ENCODE measurements around the gene BANP.
"Not testable (repeated sequence)": the region's sequence is repeated elsewhere in the genome, so short reads cannot be mapped to it uniquely, and the experiment has no call there.

Gene BANP

GRCh38 chr16:88105574-88106140 lies 154.4 kb downstream of the BANP start:
- not testable (repeated sequence) for DNase-seq

DNA sequence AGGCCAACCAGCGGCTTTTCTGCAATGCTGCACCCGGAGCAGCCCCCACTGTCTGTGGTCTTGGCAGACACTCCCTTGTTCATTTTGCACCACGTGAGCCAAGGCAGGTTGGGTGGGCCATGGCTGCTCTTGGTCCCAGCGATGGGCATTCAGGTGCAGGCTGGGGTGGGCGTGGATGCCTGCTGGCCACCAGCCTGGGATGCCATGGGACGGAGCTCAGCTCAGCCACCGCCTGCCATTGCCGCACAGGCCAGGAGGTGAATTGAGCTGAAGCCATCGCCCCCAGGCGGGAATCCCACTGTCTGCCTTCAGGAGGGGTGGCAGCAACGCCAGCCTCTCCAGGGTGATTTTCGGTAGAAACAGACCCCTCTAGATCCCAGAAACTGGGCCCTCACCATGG lies 155.3 kb downstream of the BANP start:
- not testable (repeated sequence) for DNase-seq

GRCh38 chr16:88108762-88109161 lies 157.5 kb downstream of the BANP start:
- DNase-seq: no peak

GRCh38 chr16:88109726-88110621 lies 158.7 kb downstream of the BANP start:
- not testable (repeated sequence) for DNase-seq

DNA sequence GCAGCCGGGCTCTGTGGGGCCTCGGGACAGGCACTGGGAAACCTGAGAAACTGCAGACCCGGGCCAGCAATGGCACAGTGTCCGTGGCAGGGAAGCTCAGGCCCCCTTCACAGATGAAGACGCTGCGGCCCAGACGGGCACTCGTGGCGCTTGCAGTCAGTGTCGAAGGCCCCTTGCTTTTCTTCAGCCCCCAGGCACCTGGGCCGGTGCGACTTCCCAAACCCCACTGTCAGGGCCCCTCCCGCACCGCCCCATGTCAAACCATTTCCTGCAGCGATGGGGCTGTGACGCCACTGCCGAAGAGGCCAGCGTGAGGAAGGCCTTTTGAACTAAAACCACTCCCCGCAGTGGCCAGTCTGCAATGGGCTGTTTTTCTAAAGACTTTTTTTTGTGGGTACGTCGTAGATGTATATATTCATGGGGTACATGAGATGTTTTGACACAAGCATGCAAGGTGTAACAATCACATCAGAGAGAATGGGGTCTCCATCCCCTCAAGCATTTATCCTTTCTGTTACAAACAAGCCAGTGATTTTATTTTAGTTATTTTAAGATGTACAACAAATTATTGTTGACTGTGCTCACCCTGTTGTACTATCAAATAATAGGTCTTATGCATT lies 159.8 kb downstream of the BANP start:
- DNase-seq: not testable (repeated sequence)

GRCh38 chr16:88111976-88112375 lies 160.7 kb downstream of the BANP start:
- not testable (repeated sequence) for DNase-seq

DNA sequence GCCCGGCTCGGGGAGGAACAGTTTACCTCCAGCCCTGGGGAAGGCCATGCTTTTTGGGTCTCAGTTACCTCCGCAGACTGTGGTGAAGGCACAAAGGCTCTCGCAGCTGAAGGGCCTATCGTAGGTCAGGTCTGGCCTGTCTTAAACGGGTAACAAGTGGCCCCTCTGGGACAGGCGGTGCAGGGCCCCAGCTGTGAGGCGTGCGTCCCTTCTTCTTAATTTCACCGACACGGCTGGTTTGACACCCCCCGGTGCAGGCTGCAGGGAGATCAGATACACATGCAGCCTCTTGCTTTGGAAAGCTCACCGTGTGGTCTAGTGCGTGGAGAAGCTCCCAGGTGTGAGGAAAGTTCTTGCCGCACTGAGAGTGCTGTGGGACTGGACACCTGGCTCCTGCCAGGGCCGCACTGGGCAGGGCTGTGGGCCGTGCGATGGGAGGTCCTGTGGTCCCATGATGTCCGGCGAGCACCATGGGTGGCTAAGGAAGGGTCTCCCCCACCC lies 162.4 kb downstream of the BANP start:
- no peak for DNase-seq

DNA sequence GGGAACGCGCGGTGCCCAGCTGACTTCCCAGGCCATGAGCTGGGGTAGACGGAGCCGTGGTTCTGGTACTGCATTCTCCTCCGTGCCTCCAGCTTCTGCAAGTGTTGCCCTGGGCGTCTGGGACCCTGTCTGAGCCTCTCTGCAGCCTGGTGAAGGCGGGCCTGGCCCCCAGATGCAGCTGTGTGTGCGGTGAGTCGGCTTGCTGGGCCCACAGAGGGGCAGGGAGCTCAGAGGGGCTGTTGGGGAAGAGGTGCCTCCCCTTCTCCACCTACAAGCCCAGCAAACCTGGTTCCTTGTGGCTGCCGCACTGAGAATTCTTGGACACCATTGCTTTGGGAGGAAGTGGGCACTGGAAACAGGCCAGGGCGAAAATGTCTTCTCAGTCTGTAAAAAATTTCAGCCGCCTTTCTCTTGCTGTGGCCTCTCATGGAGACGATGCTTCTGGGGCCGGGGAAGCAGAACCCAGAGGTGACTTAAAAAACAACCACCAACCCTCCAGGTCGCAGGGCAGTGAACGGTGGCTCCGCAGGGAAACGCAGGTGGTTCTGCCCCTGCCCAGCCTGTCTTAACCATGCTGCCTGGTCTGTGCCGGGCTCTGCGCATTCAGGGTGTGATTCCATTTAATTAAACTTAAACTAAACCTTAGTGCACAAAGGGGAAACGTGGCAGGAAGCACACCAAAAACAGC lies 163.5 kb downstream of the BANP start:
- DNase-seq: not testable (repeated sequence)

GRCh38 chr16:88116121-88116520 lies 164.9 kb downstream of the BANP start:
- DNase-seq: no peak

DNA sequence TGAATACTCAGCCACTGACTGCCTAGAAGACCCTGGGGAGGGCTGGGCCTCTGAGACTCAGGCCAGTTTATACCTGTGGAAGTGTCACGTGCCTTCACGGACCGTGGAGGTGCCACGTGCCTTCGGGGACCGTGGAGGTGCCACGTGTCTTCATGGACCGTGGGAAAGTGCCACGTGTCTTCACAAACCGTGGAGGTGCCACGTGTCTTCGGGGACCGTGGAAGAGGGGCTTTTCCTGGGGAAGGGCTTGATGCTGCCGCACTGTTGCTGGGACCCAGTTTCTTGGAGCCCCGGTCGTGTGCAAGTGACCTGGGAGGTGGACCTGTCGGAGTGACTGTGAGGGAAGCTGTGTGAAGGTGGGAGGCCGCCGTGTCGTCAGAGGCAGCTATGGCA lies 166.2 kb downstream of the BANP start:
- DNase-seq: no peak

DNA sequence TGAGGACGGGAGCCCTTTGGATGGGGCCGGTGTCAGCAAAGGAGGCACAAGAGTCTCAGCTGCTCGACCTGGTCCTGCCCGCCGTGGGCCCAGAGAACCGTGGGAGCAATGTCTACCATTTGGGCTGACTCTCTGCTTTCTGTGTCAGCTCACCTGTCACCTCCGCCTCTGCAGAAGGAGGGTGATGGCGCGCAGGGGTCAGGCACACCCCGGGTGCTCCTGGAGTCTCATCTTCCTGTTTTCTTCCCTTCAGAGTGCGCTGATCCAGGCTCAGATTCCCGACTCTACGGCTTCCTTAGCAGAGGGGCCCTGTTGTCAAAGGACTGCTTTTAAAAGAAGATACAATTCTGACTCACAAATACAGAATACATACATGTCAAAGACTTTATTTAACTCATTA lies 167.1 kb downstream of the BANP start:
- DNase-seq: no peak

DNA sequence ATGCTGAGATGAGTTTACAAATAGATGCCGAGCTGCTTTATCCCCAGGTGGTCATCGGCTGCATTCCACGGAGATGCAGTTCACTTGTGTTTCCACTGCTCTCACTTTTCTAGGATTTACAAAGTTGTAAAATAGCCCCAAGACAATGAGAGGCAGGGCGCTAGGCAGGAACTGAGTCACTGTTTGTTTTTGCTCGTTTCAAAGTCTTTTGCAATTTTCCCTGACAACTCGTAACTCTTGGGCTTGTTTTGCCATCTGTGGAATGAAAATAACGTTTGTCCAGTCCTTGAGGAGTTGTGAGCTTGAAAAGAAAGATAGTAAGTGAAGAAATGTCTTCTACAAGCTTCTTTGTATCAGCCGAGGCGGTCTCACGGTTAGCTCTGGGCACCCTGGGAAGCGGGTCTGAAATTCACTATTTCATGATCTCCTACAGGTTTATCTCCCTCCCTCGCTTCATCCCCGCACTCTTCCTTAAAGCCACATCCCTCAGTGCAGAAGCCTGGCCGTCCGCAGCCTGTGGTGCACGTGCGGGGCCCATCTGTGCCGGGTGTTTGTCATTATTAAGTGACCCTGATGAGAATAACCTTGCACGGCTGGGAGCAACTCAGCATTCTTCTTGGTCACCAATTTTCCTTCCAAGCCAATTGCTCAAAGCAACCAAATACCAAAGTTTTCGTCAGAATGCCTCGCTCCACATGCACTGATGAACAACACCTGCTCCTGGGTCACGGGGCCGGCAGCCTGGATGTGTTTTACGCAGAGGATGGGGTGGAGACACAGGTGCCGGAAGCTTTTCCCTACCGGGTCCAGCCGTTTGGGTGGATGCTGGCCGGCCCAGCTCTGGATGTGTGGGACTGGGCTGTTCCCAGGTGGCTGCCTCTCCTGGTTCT lies 167.9 kb downstream of the BANP start:
- not testable (repeated sequence) for DNase-seq

DNA sequence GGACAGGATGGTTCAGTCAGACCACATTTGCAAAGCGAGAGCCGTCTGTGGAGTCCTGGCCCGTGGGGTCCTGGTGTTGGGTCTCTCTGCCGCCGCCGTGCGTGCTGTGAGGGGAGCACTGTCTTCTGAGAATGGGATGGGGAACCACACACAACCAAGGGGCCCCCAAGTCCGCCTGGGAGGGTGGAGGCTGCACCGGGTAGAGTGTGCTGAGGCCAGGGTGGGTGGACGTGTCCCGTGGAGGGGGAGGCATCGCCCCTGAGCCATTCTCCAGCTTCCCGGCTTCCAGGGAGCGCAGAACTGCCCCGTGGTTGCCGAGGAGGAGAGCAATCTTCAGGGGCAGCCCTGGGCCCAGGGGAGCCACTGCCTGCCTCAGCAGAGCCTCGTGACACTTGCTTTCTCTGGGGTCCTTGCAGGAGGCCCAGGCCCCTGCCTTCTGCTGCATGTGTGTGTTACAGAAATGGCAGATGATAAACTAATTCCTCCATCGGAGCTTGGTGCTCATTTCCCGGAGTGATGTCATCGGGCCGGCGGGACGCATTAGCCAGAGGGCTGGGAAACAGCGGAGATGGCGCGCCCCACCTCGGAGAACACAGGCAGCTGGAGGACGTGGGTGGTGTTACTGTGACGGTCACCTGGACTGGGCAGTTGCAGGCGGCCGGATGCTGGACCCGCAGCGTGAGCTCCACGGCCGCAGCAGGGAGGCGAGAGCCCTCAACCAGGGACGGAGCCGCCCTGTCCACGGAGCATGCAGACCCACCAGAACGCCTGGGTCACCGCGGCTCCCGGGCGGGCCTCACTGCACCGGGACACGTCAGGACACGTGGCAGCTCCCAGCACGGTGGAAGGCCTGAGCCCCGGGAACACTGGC lies 168.9 kb downstream of the BANP start:
- DNase-seq: not testable (repeated sequence)

DNA sequence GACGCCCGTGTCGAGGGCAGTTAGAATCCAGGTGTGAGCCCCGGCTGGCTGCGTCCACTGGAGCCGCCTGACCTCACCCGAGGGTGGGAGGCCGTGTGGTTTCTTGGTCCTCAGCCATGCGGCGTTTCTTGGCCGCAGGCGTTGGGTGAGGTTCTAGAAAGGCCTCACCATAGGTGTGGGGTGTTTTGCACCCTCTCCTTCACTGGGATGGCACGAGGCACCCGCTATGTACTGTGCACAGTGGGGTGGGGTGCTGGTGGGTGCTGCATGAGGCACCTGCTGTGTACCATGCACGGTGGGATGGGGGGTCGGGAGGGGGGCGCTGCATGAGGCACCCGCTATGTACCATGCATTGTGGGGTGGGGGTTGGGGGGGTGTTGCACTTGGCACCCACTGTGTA lies 169.6 kb downstream of the BANP start:
- DNase-seq: no peak

DNA sequence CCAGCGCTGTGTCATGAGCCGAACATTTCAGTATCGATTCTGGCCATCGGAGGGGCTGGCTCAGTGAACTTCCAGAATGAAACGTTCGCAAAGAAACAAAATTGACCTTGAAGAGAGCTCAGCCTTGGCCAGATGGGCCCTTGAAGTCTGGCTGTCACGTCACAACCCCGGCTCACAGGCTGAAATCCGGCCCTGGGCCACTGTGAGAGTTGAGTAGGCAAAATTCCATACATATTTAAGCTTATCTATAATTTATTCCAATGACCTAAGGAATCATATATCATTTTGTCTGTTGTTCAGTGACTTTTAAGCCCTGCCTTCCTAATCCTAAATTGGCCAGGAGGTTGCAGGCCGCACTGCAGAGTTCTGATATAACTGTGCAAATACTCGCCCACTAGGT lies 170.2 kb downstream of the BANP start:
- not testable (repeated sequence) for DNase-seq

GRCh38 chr16:88121886-88122580 lies 170.8 kb downstream of the BANP start:
- no peak for DNase-seq

All from NCI-H2081 (cell line).